Chondrocyte (in vitro differentiated cells): ENCODE measurements around the gene TCEAL1. TPM values are rescaled to one million over a fixed set of nuclear protein-coding genes. Genes with fewer than 3 reads are reported as not detected.
"Not testable (repeated sequence)": the region's sequence is repeated elsewhere in the genome, so short reads cannot be mapped to it uniquely, and the experiment has no call there.

Experiments
- DNase-seq: peaks from one replicate; pipeline ENCODE4 v3.0.0; 2021; ENCODE audit warnings: mixed read lengths, low spot score
- H3K27ac Mint-ChIP-seq: one replicate; pipeline ENCODE4 v1.8.0; 2021; ENCODE audit warnings: mild to moderate bottlenecking, moderate library complexity, mixed read lengths; ENCODE audit not compliant: unreplicated experiment
- H3K27me3 Mint-ChIP-seq: 2 replicates; pipeline ENCODE4 v1.8.0; 2021; ENCODE audit warnings: low read depth, mixed read lengths
- H3K36me3 Mint-ChIP-seq: 2 replicates; pipeline ENCODE4 v1.8.0; 2021; ENCODE audit warnings: low read depth, mixed read lengths
- H3K4me1 Mint-ChIP-seq: 2 replicates; pipeline ENCODE4 v1.8.0; 2021; ENCODE audit warnings: low read depth, mild to moderate bottlenecking, mixed read lengths
- H3K4me3 Mint-ChIP-seq: one replicate; pipeline ENCODE4 v1.8.0; 2021; ENCODE audit warnings: mild to moderate bottlenecking, moderate library complexity, mixed read lengths; ENCODE audit not compliant: unreplicated experiment
- H3K9me3 Mint-ChIP-seq: 2 replicates; pipeline ENCODE4 v1.8.0; 2021; ENCODE audit warnings: low read depth, mixed read lengths
- CTCF ChIP-seq: fragments of 200-600 bp; sonication (generic); IDR thresholded peaks from 2 replicates; pipeline ENCODE4 v1.5.0; 2021; ENCODE audit warnings: antibody characterized with exemption, mild to moderate bottlenecking, moderate library complexity
- total RNA-seq: library from RNA; stranded (reverse); gene quantifications from 3 replicates; pipeline ENCODE4 v1.2.1, GENCODE V29; 2021

Gene TCEAL1
- total RNA-seq, 1 donor from 2014 or later: 27.7 TPM

GRCh38 chrX:103640401-103641155, 11.8 kb downstream of the TCEAL1 start:
- peak overlapping the region; percentile 63 for H3K27ac Mint-ChIP-seq

GRCh38 chrX:103644125-103644524, 15.3 kb downstream of the TCEAL1 start:
- no peak for TF ChIP-seq CTCF
- H3K27ac Mint-ChIP-seq: no peak overlapping the region
- no peak for DNase-seq
- peaks cover 4% of the 10 kb centered on the region for H3K9me3 Mint-ChIP-seq
- no peaks in the 10 kb centered on the region for H3K27me3 Mint-ChIP-seq
- peaks cover 15% of the 10 kb centered on the region for H3K4me1 Mint-ChIP-seq
- no peaks in the 10 kb centered on the region for H3K36me3 Mint-ChIP-seq
- H3K4me3 Mint-ChIP-seq: no peak overlapping the region

More at GRCh38 chrX:103640401-103641155, 11.8 kb downstream of the TCEAL1 start:
- no peak for TF ChIP-seq CTCF
- Mint-ChIP-seq H3K4me3 (no peak overlapping the region), H3K27me3 (no peaks in the 10 kb centered on the region), H3K4me1 (peaks cover 15% of the 10 kb centered on the region), H3K36me3 (no peaks in the 10 kb centered on the region), H3K9me3 (no peaks in the 10 kb centered on the region)
- DNase-seq: no peak

- Mint-ChIP-seq H3K27ac (no peak overlapping the region), H3K36me3 (no peaks in the 10 kb centered on the region), H3K4me1 (no peaks in the 10 kb centered on the region), H3K9me3 (peaks cover 4% of the 10 kb centered on the region), H3K27me3 (no peaks in the 10 kb centered on the region), H3K4me3 (no peak overlapping the region)
- no peak for TF ChIP-seq CTCF
- DNase-seq: no peak
Measured at GRCh38 chrX:103647630-103648029, 18.9 kb downstream of the TCEAL1 start.

GRCh38 chrX:103651151-103651773, 22.5 kb downstream of the TCEAL1 start:
- H3K36me3 Mint-ChIP-seq: no peaks in the 10 kb centered on the region
- no peak overlapping the region for H3K27ac Mint-ChIP-seq
- peaks cover 4% of the 10 kb centered on the region for H3K9me3 Mint-ChIP-seq
- peaks cover under 1% of the 10 kb centered on the region for H3K4me1 Mint-ChIP-seq
- DNase-seq: no peak
- TF ChIP-seq CTCF: no peak
- H3K27me3 Mint-ChIP-seq: no peaks in the 10 kb centered on the region
- H3K4me3 Mint-ChIP-seq: no peak overlapping the region

GRCh38 chrX:103655230-103656000, 26.6 kb downstream of the TCEAL1 start:
- not testable (repeated sequence) for H3K4me1 Mint-ChIP-seq, H3K4me3 Mint-ChIP-seq, H3K27ac Mint-ChIP-seq, DNase-seq, H3K36me3 Mint-ChIP-seq, H3K9me3 Mint-ChIP-seq, H3K27me3 Mint-ChIP-seq
